ENCODE measurements around the gene CDIP1.

Gene CDIP1

DNA sequence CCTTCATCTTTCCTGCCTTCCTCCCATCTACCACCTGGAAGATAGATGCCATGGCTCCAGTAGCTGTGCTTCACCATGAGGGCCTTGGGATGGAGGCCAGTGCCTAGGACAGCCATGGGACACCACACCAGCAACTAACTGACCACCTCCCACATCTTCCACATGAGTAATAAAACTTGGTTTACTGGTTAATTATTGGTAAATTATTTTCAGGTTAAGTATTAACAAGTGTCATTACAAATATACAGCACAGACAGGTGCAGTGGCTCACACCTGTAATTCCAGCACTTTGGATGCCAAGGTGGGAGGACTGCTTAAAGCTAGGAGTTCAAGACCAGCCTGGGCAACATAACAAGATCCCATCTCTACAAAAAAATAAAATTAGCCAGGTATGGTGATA, 14.0 kb downstream of the CDIP1 start:
- H3K27me3 ChIP-seq (replicated peaks; ENCODE audit: control insufficient read depth, insufficient read depth, low read length) = no peaks in the 10 kb centered on the region
- peaks cover 19% of the 10 kb centered on the region for H3K4me1 ChIP-seq (ENCODE audit: control insufficient read depth, insufficient read depth, low read length)
- no peaks in the 10 kb centered on the region for H3K9me3 ChIP-seq (ENCODE audit: control insufficient read depth, low read length)
- DNase-seq (ENCODE audit: low read depth) = no peak
- no peak overlapping the region for H3K4me3 ChIP-seq (ENCODE audit: low read length)
- H3K36me3 ChIP-seq (ENCODE audit: control insufficient read depth, insufficient read depth, low read length, severe bottlenecking) = no peaks in the 10 kb centered on the region
- no peak overlapping the region for H3K9ac ChIP-seq (ENCODE audit: low read length)

DNA sequence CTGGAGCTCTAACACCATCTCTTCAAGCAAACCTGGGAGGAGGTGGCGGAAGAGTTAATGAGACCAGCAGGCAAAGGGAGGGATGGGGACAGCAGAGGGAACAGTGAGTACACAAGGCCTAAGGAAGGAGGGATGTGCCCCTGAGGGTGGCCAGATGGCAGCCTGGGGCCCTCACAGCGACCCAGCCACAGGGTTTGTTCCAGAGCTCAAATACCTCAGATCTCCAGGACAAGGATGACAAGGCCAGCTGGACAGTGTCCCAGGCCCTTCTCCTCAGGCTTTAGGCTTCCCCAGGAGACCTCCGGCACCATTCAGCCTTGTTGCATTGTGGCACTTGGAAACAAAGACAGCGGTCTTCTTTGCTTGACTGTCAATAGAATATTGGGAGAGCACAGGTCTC, 14.9 kb downstream of the CDIP1 start:
- Histone ChIP-seq H3K4me1 (ENCODE audit: control insufficient read depth, insufficient read depth, low read length) (peaks cover 19% of the 10 kb centered on the region), H3K27me3 (replicated peaks; ENCODE audit: control insufficient read depth, insufficient read depth, low read length) (no peaks in the 10 kb centered on the region), H3K36me3 (ENCODE audit: control insufficient read depth, insufficient read depth, low read length, severe bottlenecking) (no peaks in the 10 kb centered on the region), H3K4me3 (ENCODE audit: low read length) (no peak overlapping the region), H3K9ac (ENCODE audit: low read length) (peak overlapping the region; percentile 21), H3K9me3 (ENCODE audit: control insufficient read depth, low read length) (no peaks in the 10 kb centered on the region)
- no peak for DNase-seq (ENCODE audit: low read depth)

DNA sequence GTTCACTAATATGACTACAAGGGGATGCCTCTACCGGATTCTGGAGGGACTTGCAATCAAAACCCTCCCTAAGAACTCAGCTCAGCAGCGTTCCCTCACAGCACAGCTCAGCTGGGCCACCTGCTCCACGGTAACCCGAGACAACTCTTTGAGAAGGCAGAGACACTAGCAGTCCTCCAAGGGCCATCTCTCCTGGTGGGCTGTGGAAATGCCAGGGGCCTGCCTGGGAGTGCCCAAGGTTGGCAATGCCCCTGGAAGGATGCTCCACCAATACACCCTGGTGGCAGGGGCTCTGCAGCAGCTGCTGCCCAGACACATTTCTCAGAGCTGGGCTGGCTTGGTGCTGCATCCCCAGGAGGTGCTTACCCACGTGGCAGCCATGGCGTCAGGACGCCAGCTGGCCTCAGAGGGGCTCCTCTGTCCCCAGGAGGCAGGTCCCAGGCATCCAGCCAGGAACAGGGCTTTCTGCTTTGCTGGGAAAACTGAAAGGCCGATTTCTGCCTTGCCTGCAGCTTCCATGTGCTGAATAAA, 16.5 kb downstream of the CDIP1 start:
- Histone ChIP-seq H3K9me3 (ENCODE audit: control insufficient read depth, low read length) (no peaks in the 10 kb centered on the region), H3K27me3 (replicated peaks; ENCODE audit: control insufficient read depth, insufficient read depth, low read length) (no peaks in the 10 kb centered on the region), H3K4me1 (ENCODE audit: control insufficient read depth, insufficient read depth, low read length) (peaks cover 19% of the 10 kb centered on the region), H3K36me3 (ENCODE audit: control insufficient read depth, insufficient read depth, low read length, severe bottlenecking) (no peaks in the 10 kb centered on the region), H3K9ac (ENCODE audit: low read length) (peak overlapping the region; percentile 6), H3K4me3 (ENCODE audit: low read length) (no peak overlapping the region)
- peak; percentile 18 for DNase-seq (ENCODE audit: low read depth)

DNA sequence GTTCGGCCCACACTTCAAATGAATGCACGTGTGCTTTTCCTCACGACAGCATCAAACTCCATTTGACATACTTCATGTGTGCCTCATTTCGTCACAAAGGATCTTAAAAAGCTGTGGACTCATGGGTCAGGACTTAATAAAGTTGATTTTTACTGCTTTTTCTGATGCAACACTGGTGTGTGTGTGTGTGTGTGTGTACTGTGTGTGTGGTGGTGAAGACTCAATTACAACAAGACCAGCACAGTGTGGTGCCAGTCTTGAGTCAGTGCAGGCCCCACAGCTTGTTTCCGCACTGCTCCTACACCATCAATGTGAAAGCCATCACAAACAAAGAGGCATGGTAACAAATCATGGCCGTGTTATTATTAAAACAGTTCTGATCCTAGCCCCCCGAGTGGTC, 17.7 kb downstream of the CDIP1 start:
- Histone ChIP-seq H3K9ac (ENCODE audit: low read length) (no peak overlapping the region), H3K27me3 (replicated peaks; ENCODE audit: control insufficient read depth, insufficient read depth, low read length) (no peaks in the 10 kb centered on the region), H3K36me3 (ENCODE audit: control insufficient read depth, insufficient read depth, low read length, severe bottlenecking) (no peaks in the 10 kb centered on the region), H3K4me3 (ENCODE audit: low read length) (no peak overlapping the region), H3K4me1 (ENCODE audit: control insufficient read depth, insufficient read depth, low read length) (peaks cover 22% of the 10 kb centered on the region), H3K9me3 (ENCODE audit: control insufficient read depth, low read length) (no peaks in the 10 kb centered on the region)
- no peak for DNase-seq (ENCODE audit: low read depth)

DNA sequence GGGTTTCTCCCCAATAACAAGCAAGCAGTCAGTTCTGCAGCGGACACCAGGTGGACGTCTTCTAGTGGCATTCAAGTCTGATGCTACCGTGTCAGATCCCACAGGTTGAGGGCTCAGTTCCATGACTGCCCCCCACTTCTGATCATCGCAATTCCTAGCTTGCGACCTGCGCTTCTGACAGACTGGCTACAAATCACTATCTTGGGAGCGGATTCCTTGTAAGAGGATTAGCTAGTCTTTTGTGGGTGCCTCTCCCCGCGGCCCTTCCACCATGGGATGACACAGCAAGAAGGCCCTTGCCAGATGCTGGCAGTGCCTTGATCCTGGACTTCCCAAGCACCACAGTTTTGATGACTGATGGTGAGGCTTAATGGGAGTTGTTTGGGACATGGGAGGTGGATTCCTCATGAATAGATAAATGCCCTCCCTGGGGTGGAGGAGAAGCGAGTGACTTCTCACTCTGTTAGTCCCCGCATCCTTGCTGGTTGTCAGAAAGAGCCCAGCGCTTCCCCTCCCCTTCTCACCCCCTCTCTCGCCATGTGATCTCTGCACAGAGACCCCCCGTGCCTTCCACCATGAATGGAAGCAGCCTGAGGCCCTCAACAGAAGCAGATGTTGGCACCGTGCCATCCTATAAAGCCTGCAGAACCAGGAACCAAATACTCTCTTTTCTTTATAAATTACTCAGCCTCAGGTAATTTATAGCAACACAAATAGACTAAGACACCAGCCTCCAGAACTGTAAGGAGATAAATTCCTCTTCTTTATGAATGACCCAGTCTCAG, 19.1 kb downstream of the CDIP1 start:
- Histone ChIP-seq H3K4me3 (ENCODE audit: low read length) (no peak overlapping the region), H3K4me1 (ENCODE audit: control insufficient read depth, insufficient read depth, low read length) (peaks cover 25% of the 10 kb centered on the region), H3K9me3 (ENCODE audit: control insufficient read depth, low read length) (no peaks in the 10 kb centered on the region), H3K9ac (ENCODE audit: low read length) (no peak overlapping the region), H3K36me3 (ENCODE audit: control insufficient read depth, insufficient read depth, low read length, severe bottlenecking) (no peaks in the 10 kb centered on the region), H3K27me3 (replicated peaks; ENCODE audit: control insufficient read depth, insufficient read depth, low read length) (no peaks in the 10 kb centered on the region)
- no peak for DNase-seq (ENCODE audit: low read depth)

DNA sequence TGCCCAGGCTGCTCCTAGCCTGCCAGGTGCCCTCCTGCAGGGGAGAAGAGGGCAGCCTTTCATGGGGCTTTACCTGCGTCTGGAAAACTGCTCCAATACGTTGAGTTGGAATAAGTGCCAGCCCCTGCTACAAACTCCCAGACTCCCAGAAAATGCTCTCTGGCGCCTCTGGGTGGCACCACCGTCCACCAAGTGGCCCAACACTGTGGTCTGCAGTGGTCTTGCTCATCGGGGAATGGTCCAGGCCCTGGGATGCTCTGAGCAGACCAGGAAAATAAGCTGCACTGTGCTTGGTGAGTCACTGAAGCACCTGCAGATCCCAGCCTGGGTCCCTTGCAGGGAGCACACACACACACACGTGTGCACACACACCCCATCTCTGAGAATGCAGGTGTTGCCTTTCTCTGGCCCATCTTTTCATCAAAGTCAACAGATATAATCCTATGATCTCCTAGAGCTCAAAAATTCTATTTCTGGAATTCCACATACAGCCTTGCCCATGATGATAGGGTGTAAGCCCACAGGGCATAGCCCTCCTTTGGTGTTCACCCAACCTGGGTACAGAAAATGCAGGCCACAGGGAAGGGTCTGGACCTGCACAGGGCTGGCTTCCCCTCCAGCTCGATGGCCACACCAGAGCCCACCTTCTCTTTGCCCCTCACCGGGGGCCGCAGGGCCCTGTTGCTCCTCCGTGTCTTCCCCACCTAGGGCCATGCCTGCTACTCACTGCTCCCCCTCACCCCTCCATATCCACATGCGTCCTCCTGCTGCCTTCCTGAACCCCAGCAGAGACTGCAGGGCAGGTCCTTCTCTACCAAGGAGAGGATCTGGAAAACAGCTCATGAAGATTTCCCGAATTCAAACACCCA, 20.5 kb downstream of the CDIP1 start:
- Histone ChIP-seq H3K27me3 (replicated peaks; ENCODE audit: control insufficient read depth, insufficient read depth, low read length) (no peaks in the 10 kb centered on the region), H3K9ac (ENCODE audit: low read length) (no peak overlapping the region), H3K36me3 (ENCODE audit: control insufficient read depth, insufficient read depth, low read length, severe bottlenecking) (peaks cover 8% of the 10 kb centered on the region), H3K4me3 (ENCODE audit: low read length) (no peak overlapping the region), H3K4me1 (ENCODE audit: control insufficient read depth, insufficient read depth, low read length) (peaks cover 15% of the 10 kb centered on the region), H3K9me3 (ENCODE audit: control insufficient read depth, low read length) (no peaks in the 10 kb centered on the region)
- peak; percentile 27 for DNase-seq (ENCODE audit: low read depth)

DNA sequence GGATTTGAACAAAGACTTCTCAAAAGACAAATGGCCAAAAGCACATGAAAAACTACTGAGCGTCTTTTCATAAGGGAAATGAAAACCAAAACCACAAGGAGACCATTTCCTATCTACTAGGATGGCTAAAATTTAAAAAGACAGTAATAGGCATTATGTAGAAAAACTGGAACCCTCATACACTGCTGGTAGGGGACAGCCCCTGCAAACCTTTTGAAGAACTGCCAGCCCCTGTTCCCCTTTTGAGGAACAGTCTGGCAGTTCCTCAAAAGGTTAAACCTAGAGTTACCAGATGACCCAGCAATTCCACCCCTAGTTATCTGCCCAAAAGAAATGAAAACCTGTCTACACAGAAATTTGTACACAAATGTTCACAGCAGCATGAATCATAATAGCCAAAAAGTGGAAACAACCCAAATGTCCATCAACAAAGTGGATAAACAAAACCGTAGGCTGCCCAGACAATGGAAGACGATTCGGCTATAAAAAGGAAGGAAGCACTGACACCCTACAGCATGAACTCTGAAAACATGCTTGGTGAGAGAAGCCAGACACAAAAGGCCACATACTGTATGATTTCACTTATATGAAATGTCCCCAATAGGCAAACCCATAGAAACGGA, 22.9 kb downstream of the CDIP1 start:
- no peak overlapping the region for H3K9ac ChIP-seq (ENCODE audit: low read length)
- peaks cover 11% of the 10 kb centered on the region for H3K4me1 ChIP-seq (ENCODE audit: control insufficient read depth, insufficient read depth, low read length)
- peaks cover 29% of the 10 kb centered on the region for H3K36me3 ChIP-seq (ENCODE audit: control insufficient read depth, insufficient read depth, low read length, severe bottlenecking)
- H3K27me3 ChIP-seq (replicated peaks; ENCODE audit: control insufficient read depth, insufficient read depth, low read length) = no peaks in the 10 kb centered on the region
- no peak overlapping the region for H3K4me3 ChIP-seq (ENCODE audit: low read length)
- H3K9me3 ChIP-seq (ENCODE audit: control insufficient read depth, low read length) = no peaks in the 10 kb centered on the region
- DNase-seq (ENCODE audit: low read depth) = no peak

DNA sequence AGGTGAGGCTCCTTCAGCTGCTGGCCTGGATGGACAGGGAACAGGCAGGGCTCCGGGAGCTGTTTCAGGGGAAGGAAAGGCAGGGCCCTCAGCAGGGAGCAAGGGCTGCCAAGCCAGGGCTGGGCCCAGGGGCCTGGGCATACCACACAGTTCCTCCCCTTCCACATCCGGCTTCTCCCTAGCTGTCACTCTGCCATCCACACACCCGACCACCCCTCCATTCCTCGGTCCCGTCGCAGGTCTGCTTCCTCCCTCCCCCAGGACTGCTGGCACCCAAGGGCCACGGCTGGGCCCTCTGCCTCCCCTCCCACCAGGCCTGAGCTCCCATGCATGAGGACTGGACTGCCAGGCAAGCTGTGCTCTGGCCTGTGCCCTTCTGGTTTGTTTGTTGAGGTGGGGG, 24.0 kb downstream of the CDIP1 start:
- Histone ChIP-seq H3K27me3 (replicated peaks; ENCODE audit: control insufficient read depth, insufficient read depth, low read length) (no peaks in the 10 kb centered on the region), H3K4me1 (ENCODE audit: control insufficient read depth, insufficient read depth, low read length) (peaks cover 11% of the 10 kb centered on the region), H3K36me3 (ENCODE audit: control insufficient read depth, insufficient read depth, low read length, severe bottlenecking) (peaks cover 38% of the 10 kb centered on the region), H3K9me3 (ENCODE audit: control insufficient read depth, low read length) (no peaks in the 10 kb centered on the region), H3K9ac (ENCODE audit: low read length) (no peak overlapping the region), H3K4me3 (ENCODE audit: low read length) (no peak overlapping the region)
- DNase-seq (ENCODE audit: low read depth) = no peak

DNA sequence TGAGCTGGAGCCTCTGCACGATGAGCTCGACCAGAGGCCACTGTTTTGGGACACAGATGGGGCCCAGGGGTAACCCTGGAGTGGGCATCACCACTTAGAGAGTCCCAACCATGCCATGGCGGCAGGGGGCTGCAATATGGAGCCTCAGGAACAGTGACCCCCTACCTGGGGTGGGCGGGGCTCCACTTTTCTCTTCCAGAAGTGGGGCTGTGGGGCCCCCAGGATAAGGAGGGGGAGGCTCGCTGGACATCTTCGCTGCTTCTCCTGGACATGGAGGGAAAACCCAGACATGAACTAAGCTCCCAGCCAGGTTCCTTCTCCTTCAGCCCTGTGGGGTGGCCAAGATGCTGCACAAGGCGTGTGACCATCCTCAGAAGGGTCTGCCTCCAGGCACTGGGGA, 24.7 kb downstream of the CDIP1 start:
- Histone ChIP-seq H3K36me3 (ENCODE audit: control insufficient read depth, insufficient read depth, low read length, severe bottlenecking) (peaks cover 46% of the 10 kb centered on the region), H3K4me3 (ENCODE audit: low read length) (no peak overlapping the region), H3K4me1 (ENCODE audit: control insufficient read depth, insufficient read depth, low read length) (peaks cover 11% of the 10 kb centered on the region)

DNA sequence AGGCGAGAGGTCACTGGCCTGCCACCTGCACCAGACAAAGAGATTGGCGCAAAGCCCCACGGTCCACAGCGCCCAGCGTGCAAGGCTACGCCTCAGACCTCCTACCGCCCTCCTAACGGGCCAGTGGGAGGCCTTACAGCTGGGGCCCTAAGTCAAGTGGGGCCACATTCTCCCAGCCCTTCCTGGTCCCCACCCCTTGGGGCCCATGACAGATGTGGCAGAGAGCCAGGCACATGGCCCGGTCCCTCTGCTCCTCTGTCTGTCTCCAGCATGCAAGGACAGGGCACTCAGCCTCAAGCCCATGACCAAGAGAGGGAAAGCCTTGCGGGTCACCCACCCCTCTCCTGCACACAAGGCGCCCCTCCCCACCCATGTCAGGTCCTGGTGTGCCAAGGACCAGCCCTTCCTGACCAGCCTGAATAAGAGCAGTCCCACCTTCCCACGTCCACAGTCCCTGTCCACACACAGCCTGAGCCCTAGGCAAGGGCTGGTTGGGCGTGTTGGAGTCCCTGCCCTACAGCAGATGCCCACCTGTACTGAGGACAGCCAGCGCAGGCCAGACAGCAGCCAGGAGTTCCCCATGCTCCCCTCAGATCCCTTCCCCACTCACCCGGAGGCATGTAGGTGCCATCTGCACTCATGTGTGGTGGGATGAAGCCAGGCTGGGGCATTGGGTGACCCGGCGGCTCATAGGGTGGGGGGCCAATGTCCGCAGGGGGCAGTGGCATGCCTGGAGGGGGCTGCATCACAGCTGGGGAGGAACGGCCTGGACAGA, 25.3 kb downstream of the CDIP1 start:
- Histone ChIP-seq H3K9me3 (ENCODE audit: control insufficient read depth, low read length) (no peaks in the 10 kb centered on the region), H3K36me3 (ENCODE audit: control insufficient read depth, insufficient read depth, low read length, severe bottlenecking) (peaks cover 52% of the 10 kb centered on the region), H3K4me3 (ENCODE audit: low read length) (no peak overlapping the region), H3K27me3 (replicated peaks; ENCODE audit: control insufficient read depth, insufficient read depth, low read length) (no peaks in the 10 kb centered on the region), H3K9ac (ENCODE audit: low read length) (no peak overlapping the region), H3K4me1 (ENCODE audit: control insufficient read depth, insufficient read depth, low read length) (peaks cover 11% of the 10 kb centered on the region)
- no peak for DNase-seq (ENCODE audit: low read depth)

More for the DNA sequence above, 24.7 kb downstream of the CDIP1 start:
- DNase-seq (ENCODE audit: low read depth) = no peak
- Histone ChIP-seq H3K9ac (ENCODE audit: low read length) (no peak overlapping the region), H3K27me3 (replicated peaks; ENCODE audit: control insufficient read depth, insufficient read depth, low read length) (no peaks in the 10 kb centered on the region), H3K9me3 (ENCODE audit: control insufficient read depth, low read length) (no peaks in the 10 kb centered on the region)
